ENCODE measurements around the gene DIDO1. TPM values are rescaled to one million over a fixed set of nuclear protein-coding genes. Genes with fewer than 3 reads are reported as not detected.

The DIDO1 gene
- total and polyA plus RNA-seq, 2 of the 13 experiments (the other 11 are each of a cell fraction or from before 2014, with no cell fraction given) = 75.0 to 75.1 TPM

GRCh38 chr20:62951143-62951895 lies 25.0 kb upstream of the DIDO1 start (continued):
- TF ChIP-seq IRF1 (CRISPR knock-in tag; IDR thresholded peaks at IDR 0.05; ENCODE audit: low read depth) (no peak), NFIB (CRISPR knock-in tag; IDR thresholded peaks at IDR 0.05; ENCODE audit: borderline replicate concordance) (no peak), HES4 (CRISPR knock-in tag; IDR thresholded peaks at IDR 0.05; ENCODE audit: borderline replicate concordance) (no peak), AHR (CRISPR knock-in tag; IDR thresholded peaks at IDR 0.05) (0 out of 2 replicates have a peak, but pooled peaks have one; percentile 9), ZNF75D (CRISPR knock-in tag; IDR thresholded peaks at IDR 0.05; ENCODE audit: borderline replicate concordance) (no peak), ZNF703 (CRISPR knock-in tag; IDR thresholded peaks at IDR 0.05; ENCODE audit: borderline replicate concordance) (no peak), ZBTB3 (CRISPR knock-in tag; IDR thresholded peaks at IDR 0.05; ENCODE audit: borderline replicate concordance, low read depth) (no peak), ZSCAN29 (CRISPR knock-in tag; conservative IDR thresholded peaks at IDR 0.05) (no peak), ZNF556 (CRISPR knock-in tag; IDR thresholded peaks at IDR 0.05; ENCODE audit: borderline replicate concordance) (0 out of 2 replicates have a peak, but pooled peaks have one; percentile 52), BORCS8-MEF2B (CRISPR knock-in tag; IDR thresholded peaks at IDR 0.05) (peak; percentile 58; the same call in 1 of the 2 replicates), ZSCAN31 (CRISPR knock-in tag; IDR thresholded peaks at IDR 0.05; ENCODE audit: low read depth) (no peak), ATF5 (CRISPR knock-in tag; IDR thresholded peaks at IDR 0.05; ENCODE audit: low read depth) (no peak), ZNF33B (CRISPR knock-in tag; IDR thresholded peaks at IDR 0.05) (0 out of 2 replicates have a peak, but pooled peaks have one; percentile 19), ZNF451 (CRISPR knock-in tag; IDR thresholded peaks at IDR 0.05) (no peak), NR2F6 (IDR thresholded peaks at IDR 0.05) (no peak), NR2F6 (CRISPR knock-in tag; IDR thresholded peaks at IDR 0.05) (no peak), IKZF4 (CRISPR knock-in tag; IDR thresholded peaks at IDR 0.05; ENCODE audit: borderline replicate concordance, low read depth, not compliant biosample characterization) (peak; percentile 47)
- TF ChIP-seq, protein P1, sequence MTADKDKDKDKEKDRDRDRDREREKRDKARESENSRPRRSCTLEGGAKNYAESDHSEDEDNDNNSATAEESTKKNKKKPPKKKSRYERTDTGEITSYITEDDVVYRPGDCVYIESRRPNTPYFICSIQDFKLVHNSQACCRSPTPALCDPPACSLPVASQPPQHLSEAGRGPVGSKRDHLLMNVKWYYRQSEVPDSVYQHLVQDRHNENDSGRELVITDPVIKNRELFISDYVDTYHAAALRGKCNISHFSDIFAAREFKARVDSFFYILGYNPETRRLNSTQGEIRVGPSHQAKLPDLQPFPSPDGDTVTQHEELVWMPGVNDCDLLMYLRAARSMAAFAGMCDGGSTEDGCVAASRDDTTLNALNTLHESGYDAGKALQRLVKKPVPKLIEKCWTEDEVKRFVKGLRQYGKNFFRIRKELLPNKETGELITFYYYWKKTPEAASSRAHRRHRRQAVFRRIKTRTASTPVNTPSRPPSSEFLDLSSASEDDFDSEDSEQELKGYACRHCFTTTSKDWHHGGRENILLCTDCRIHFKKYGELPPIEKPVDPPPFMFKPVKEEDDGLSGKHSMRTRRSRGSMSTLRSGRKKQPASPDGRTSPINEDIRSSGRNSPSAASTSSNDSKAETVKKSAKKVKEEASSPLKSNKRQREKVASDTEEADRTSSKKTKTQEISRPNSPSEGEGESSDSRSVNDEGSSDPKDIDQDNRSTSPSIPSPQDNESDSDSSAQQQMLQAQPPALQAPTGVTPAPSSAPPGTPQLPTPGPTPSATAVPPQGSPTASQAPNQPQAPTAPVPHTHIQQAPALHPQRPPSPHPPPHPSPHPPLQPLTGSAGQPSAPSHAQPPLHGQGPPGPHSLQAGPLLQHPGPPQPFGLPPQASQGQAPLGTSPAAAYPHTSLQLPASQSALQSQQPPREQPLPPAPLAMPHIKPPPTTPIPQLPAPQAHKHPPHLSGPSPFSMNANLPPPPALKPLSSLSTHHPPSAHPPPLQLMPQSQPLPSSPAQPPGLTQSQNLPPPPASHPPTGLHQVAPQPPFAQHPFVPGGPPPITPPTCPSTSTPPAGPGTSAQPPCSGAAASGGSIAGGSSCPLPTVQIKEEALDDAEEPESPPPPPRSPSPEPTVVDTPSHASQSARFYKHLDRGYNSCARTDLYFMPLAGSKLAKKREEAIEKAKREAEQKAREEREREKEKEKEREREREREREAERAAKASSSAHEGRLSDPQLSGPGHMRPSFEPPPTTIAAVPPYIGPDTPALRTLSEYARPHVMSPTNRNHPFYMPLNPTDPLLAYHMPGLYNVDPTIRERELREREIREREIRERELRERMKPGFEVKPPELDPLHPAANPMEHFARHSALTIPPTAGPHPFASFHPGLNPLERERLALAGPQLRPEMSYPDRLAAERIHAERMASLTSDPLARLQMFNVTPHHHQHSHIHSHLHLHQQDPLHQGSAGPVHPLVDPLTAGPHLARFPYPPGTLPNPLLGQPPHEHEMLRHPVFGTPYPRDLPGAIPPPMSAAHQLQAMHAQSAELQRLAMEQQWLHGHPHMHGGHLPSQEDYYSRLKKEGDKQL (CRISPR knock-in tag; IDR thresholded peaks at IDR 0.05; ENCODE audit: low read depth) = no peak

Measured in HepG2 (cell line).